Endodermal cell (in vitro differentiated cells): ENCODE measurements around the gene ST6GALNAC4. TPM values are rescaled to one million over a fixed set of nuclear protein-coding genes. Genes with fewer than 3 reads are reported as not detected.

Experiments used
- DNase-seq: peaks from one replicate; pipeline ENCODE4 v3.0.0-alpha.2; 2017
- H3K27ac ChIP-seq: 2 replicates; pipeline ENCODE4 v1.5.1; 2013; ENCODE audit warnings: mild to moderate bottlenecking, low read depth, low read length, moderate library complexity
- H3K27me3 ChIP-seq: 2 replicates; pipeline ENCODE4 v1.6.1; 2013; ENCODE audit warnings: mild to moderate bottlenecking, low read length, moderate library complexity; ENCODE audit not compliant: insufficient read depth, control insufficient read depth, poor library complexity, severe bottlenecking
- H3K36me3 ChIP-seq: 2 replicates; pipeline ENCODE4 v1.7.0; 2013; ENCODE audit warnings: mild to moderate bottlenecking, low read length, moderate library complexity; ENCODE audit not compliant: control insufficient read depth, insufficient read depth
- H3K4me1 ChIP-seq: one replicate; pipeline ENCODE4 v1.7.0; 2013; ENCODE audit warnings: low read length; ENCODE audit not compliant: control insufficient read depth, insufficient read depth
- H3K4me3 ChIP-seq: 2 replicates; pipeline ENCODE4 v1.5.1; 2013; ENCODE audit warnings: mild to moderate bottlenecking, low read length, moderate library complexity
- H3K9ac ChIP-seq: 2 replicates; pipeline ENCODE4 v1.6.1; 2013; ENCODE audit warnings: mild to moderate bottlenecking, low read length, moderate library complexity; ENCODE audit not compliant: poor library complexity, severe bottlenecking; ENCODE audit errors: extremely low read depth
- H3K9me3 ChIP-seq: 2 replicates; pipeline ENCODE4 v1.6.1; 2013; ENCODE audit warnings: mild to moderate bottlenecking, low read length, moderate library complexity; ENCODE audit not compliant: control insufficient read depth
- H3K27ac Mint-ChIP-seq: 2 replicates; pipeline ENCODE4 v1.8.0; 2020; ENCODE audit warnings: mixed read lengths
- H3K27me3 Mint-ChIP-seq: 2 replicates; pipeline ENCODE4 v1.8.0; 2021; ENCODE audit warnings: mild to moderate bottlenecking, mixed read lengths; ENCODE audit not compliant: insufficient read depth
- H3K36me3 Mint-ChIP-seq: 2 replicates; pipeline ENCODE4 v1.8.0; 2020; ENCODE audit warnings: low read depth, mixed read lengths
- H3K4me1 Mint-ChIP-seq: 2 replicates; pipeline ENCODE4 v1.8.0; 2020; ENCODE audit warnings: mixed read lengths
- H3K4me3 Mint-ChIP-seq: 2 replicates; pipeline ENCODE4 v1.8.0; 2020; ENCODE audit warnings: mild to moderate bottlenecking, moderate library complexity, mixed read lengths
- H3K9me3 Mint-ChIP-seq: 2 replicates; pipeline ENCODE4 v1.8.0; 2020; ENCODE audit warnings: mild to moderate bottlenecking, mixed read lengths
- CTCF ChIP-seq: fragments of 200-600 bp; sonication (generic); conservative IDR thresholded peaks from 2 replicates; pipeline ENCODE4 v1.5.0; 2021; ENCODE audit warnings: antibody characterized with exemption, mild to moderate bottlenecking
- WGBS, 2 experiments: methylation state at CpG; one replicate each; pipeline versions ENCODE4 v1.1.5 to v1.1.7; 2013; ENCODE audit warnings: missing lambda C conversion rate in 2 of 2, mixed read lengths in 1 of 2; ENCODE audit not compliant: insufficient coverage in 1 of 2, insufficient read length in 1 of 2; 5-methylcytosine and 5-hydroxymethylcytosine counted together
- total RNA-seq, 2 donors: library from RNA; stranded (reverse); fragmentation: NEBNext Ultra II Directional in 1 of 2; extraction: Animal tissue kit (Norgen Biotek cat#: 25700) in 1 of 2; gene quantifications; 2 replicates in 1 of 2; 3 replicates in 1 of 2; pipeline ENCODE4 v1.2.1, GENCODE V29; 2021

The ST6GALNAC4 gene
- total RNA-seq, 2 donors from 2014 or later = 8.3 to 12.7 TPM

GRCh38 chr9:127903557-127904475 lies 13.0 kb downstream of the ST6GALNAC4 start:
- H3K36me3 ChIP-seq = no peaks in the 10 kb centered on the region
- H3K27ac ChIP-seq = no peak overlapping the region
- H3K4me1 ChIP-seq = no peaks in the 10 kb centered on the region
- H3K36me3 Mint-ChIP-seq = no peaks in the 10 kb centered on the region
- TF ChIP-seq CTCF = no peak
- H3K9ac ChIP-seq = no peak overlapping the region
- no peaks in the 10 kb centered on the region for H3K9me3 Mint-ChIP-seq
- 59 to 76% methylated on average over 8 to 17 of the region's 17 CpGs for WGBS, 2 experiments
- no peaks in the 10 kb centered on the region for H3K27me3 ChIP-seq
- DNase-seq = peak; percentile 91
- H3K4me3 ChIP-seq = no peak overlapping the region
- no peak overlapping the region for H3K4me3 Mint-ChIP-seq
- no peaks in the 10 kb centered on the region for H3K9me3 ChIP-seq
- H3K4me1 Mint-ChIP-seq = peaks cover 14% of the 10 kb centered on the region
- H3K27me3 Mint-ChIP-seq = no peaks in the 10 kb centered on the region
- H3K27ac Mint-ChIP-seq = peak overlapping the region; percentile 64

- no peak for TF ChIP-seq CTCF
- Mint-ChIP-seq H3K27ac (peak within 1 kb of the TSS; percentile 77), H3K4me3 (peak within 1 kb of the TSS; percentile 77), H3K9me3 (peaks cover 5% of the 10 kb centered on the region), H3K4me1 (peaks cover 16% of the 10 kb centered on the region), H3K27me3 (no peaks in the 10 kb centered on the region), H3K36me3 (peaks cover 24% of the 10 kb centered on the region)
- Histone ChIP-seq H3K4me1 (peaks cover 4% of the 10 kb centered on the region), H3K9me3 (peaks cover 9% of the 10 kb centered on the region), H3K9ac (peak within 1 kb of the TSS; percentile 60), H3K36me3 (peaks cover 20% of the 10 kb centered on the region), H3K4me3 (peak within 1 kb of the TSS; percentile 82), H3K27ac (no peak within 1 kb of the TSS), H3K27me3 (no peaks in the 10 kb centered on the region)
- DNase-seq = peak; percentile 84
- 2 to 16% methylated on average over 13 to 86 of the region's 89 CpGs for WGBS, 2 experiments
Measured at GRCh38 chr9:127899128-127899943, 17.5 kb downstream of the ST6GALNAC4 start, which contains the start of gene ST6GALNAC6. TSS of gene ST6GALNAC6 (minus strand) at chr9:127899603. CDS start at chr9:127897981, 1,622 bp downstream.

GRCh38 chr9:127898433-127899127 lies 18.3 kb downstream of the ST6GALNAC4 start:
- Mint-ChIP-seq H3K27me3 (no peaks in the 10 kb centered on the region), H3K27ac (peak overlapping the region; percentile 77), H3K4me1 (peaks cover 10% of the 10 kb centered on the region), H3K36me3 (peaks cover 31% of the 10 kb centered on the region), H3K4me3 (peak overlapping the region; percentile 77), H3K9me3 (peaks cover 10% of the 10 kb centered on the region)
- H3K27ac ChIP-seq = no peak overlapping the region
- DNase-seq = peak; percentile 73
- WGBS, 2 experiments = 31 to 69% methylated on average over 9 to 32 of the region's 32 CpGs
- TF ChIP-seq CTCF = no peak
- peak overlapping the region; percentile 60 for H3K9ac ChIP-seq
- peaks cover 27% of the 10 kb centered on the region for H3K36me3 ChIP-seq
- H3K4me1 ChIP-seq = peaks cover 4% of the 10 kb centered on the region
- H3K4me3 ChIP-seq = peak overlapping the region; percentile 79
- no peaks in the 10 kb centered on the region for H3K27me3 ChIP-seq
- peaks cover 17% of the 10 kb centered on the region for H3K9me3 ChIP-seq
